ENCODE data around the gene PKHD1. TPM values are rescaled to one million over a fixed set of nuclear protein-coding genes. Genes with fewer than 3 reads are reported as not detected.

The PKHD1 gene
- total RNA-seq, 4 donors from 2014 or later, result 0.09 to 0.83 (median 0.29) TPM; not detected in 1

- Histone ChIP-seq H3K4me3 (no peak overlapping the region), H3K27me3 (no peaks in the 10 kb centered on the region), H3K9me3 (no peaks in the 10 kb centered on the region), H3K4me1 (no peaks in the 10 kb centered on the region), H3K27ac (no peak overlapping the region), H3K36me3 (no peaks in the 10 kb centered on the region)
- TF ChIP-seq POLR2A (IDR thresholded peaks at IDR 0.05), result no peak
- no peak for TF ChIP-seq CTCF (IDR thresholded peaks at IDR 0.05)
- no peak for DNase-seq
- intact Hi-C loops (cut with DNase I; ENCODE audit: low total_unique reads), result no loop called here
Measured at GRCh38 chr6:52116605-52116948, 29.2 kb upstream of the PKHD1 start.

- no peak for DNase-seq
- H3K27ac ChIP-seq, result no peak overlapping the region
- H3K4me1 ChIP-seq, result no peaks in the 10 kb centered on the region
- intact Hi-C loops (cut with DNase I; ENCODE audit: low total_unique reads), result no loop called here
- no peaks in the 10 kb centered on the region for H3K9me3 ChIP-seq
- no peaks in the 10 kb centered on the region for H3K36me3 ChIP-seq
- no peak for TF ChIP-seq POLR2A (IDR thresholded peaks at IDR 0.05)
- no peak for TF ChIP-seq CTCF (IDR thresholded peaks at IDR 0.05)
- H3K27me3 ChIP-seq, result no peaks in the 10 kb centered on the region
- H3K4me3 ChIP-seq, result no peak overlapping the region
Measured at GRCh38 chr6:52115891-52116604, 28.6 kb upstream of the PKHD1 start.

GRCh38 chr6:52115145-52115741 is 27.8 kb upstream of the PKHD1 start:
- H3K27me3 ChIP-seq, result no peaks in the 10 kb centered on the region
- intact Hi-C loops (cut with DNase I; ENCODE audit: low total_unique reads), result no loop called here
- H3K4me1 ChIP-seq, result no peaks in the 10 kb centered on the region
- no peaks in the 10 kb centered on the region for H3K36me3 ChIP-seq
- no peaks in the 10 kb centered on the region for H3K9me3 ChIP-seq
- no peak for DNase-seq
- H3K4me3 ChIP-seq, result no peak overlapping the region
- no peak for TF ChIP-seq CTCF (IDR thresholded peaks at IDR 0.05)
- TF ChIP-seq POLR2A (IDR thresholded peaks at IDR 0.05), result no peak
- H3K27ac ChIP-seq, result no peak overlapping the region

- H3K27me3 ChIP-seq, result no peaks in the 10 kb centered on the region
- no peaks in the 10 kb centered on the region for H3K9me3 ChIP-seq
- no peak for TF ChIP-seq POLR2A (IDR thresholded peaks at IDR 0.05)
- TF ChIP-seq CTCF (IDR thresholded peaks at IDR 0.05), result no peak
- H3K4me1 ChIP-seq, result no peaks in the 10 kb centered on the region
- H3K36me3 ChIP-seq, result no peaks in the 10 kb centered on the region
- no peak for DNase-seq
- H3K27ac ChIP-seq, result no peak overlapping the region
- intact Hi-C loops (cut with DNase I; ENCODE audit: low total_unique reads), result no loop called here
- H3K4me3 ChIP-seq, result no peak overlapping the region
Measured at GRCh38 chr6:52109171-52109571, 21.8 kb upstream of the PKHD1 start.

GRCh38 chr6:52108128-52108527 is 20.7 kb upstream of the PKHD1 start:
- no peak overlapping the region for H3K4me3 ChIP-seq
- intact Hi-C loops (cut with DNase I; ENCODE audit: low total_unique reads), result no loop called here
- TF ChIP-seq CTCF (IDR thresholded peaks at IDR 0.05), result no peak
- TF ChIP-seq POLR2A (IDR thresholded peaks at IDR 0.05), result no peak
- H3K4me1 ChIP-seq, result no peaks in the 10 kb centered on the region
- no peak overlapping the region for H3K27ac ChIP-seq
- H3K36me3 ChIP-seq, result no peaks in the 10 kb centered on the region
- no peaks in the 10 kb centered on the region for H3K9me3 ChIP-seq
- H3K27me3 ChIP-seq, result no peaks in the 10 kb centered on the region
- no peak for DNase-seq

Data from uterus (tissue), 4 donors.